ENCODE measurements around the gene CFHR1.
"Not testable (repeated sequence)": the region's sequence is repeated elsewhere in the genome, so short reads cannot be mapped to it uniquely, and the experiment has no call there.

DNA sequence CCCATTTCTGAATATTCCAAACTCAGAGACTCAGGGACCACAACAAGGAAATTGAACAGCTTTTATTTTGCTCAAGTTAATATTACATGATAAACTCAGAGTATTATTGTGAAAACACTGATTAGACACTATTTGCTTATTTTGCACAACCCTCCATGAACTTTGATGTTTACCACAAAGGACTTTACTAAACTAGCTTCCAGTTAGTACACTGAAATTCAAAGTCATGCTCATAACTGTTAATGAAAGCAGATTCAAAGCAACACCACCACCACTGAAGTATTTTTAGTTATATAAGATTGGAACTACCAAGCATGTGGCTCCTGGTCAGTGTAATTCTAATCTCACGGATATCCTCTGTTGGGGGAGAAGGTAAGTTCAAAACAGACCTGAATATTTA is at the start of gene CFHR1:
- TF ChIP-seq, protein P1, sequence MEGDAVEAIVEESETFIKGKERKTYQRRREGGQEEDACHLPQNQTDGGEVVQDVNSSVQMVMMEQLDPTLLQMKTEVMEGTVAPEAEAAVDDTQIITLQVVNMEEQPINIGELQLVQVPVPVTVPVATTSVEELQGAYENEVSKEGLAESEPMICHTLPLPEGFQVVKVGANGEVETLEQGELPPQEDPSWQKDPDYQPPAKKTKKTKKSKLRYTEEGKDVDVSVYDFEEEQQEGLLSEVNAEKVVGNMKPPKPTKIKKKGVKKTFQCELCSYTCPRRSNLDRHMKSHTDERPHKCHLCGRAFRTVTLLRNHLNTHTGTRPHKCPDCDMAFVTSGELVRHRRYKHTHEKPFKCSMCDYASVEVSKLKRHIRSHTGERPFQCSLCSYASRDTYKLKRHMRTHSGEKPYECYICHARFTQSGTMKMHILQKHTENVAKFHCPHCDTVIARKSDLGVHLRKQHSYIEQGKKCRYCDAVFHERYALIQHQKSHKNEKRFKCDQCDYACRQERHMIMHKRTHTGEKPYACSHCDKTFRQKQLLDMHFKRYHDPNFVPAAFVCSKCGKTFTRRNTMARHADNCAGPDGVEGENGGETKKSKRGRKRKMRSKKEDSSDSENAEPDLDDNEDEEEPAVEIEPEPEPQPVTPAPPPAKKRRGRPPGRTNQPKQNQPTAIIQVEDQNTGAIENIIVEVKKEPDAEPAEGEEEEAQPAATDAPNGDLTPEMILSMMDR (IDR thresholded peaks at IDR 0.05; ENCODE audit: low read depth, low read length), result not testable (repeated sequence)
- not testable (repeated sequence) for TF ChIP-seq EZH2phosphoT487 (IDR thresholded peaks at IDR 0.05; ENCODE audit: low read depth)
